Endothelial cell (in vitro differentiated cells): Measurements from ENCODE around the gene ABITRAM. TPM values are rescaled to one million over a fixed set of nuclear protein-coding genes. Genes with fewer than 3 reads are reported as not detected.
"Not testable (repeated sequence)": the region's sequence is repeated elsewhere in the genome, so short reads cannot be mapped to it uniquely, and the experiment has no call there.

Experiments
- DNase-seq: peaks from one replicate; pipeline ENCODE4 v3.0.0; 2021; ENCODE audit warnings: low spot score
- H3K27ac Mint-ChIP-seq: one replicate; pipeline ENCODE4 v1.8.0; 2021; ENCODE audit warnings: mixed read lengths, inconsistent platforms; ENCODE audit not compliant: unreplicated experiment
- H3K27me3 Mint-ChIP-seq: one replicate; pipeline ENCODE4 v1.8.0; 2021; ENCODE audit warnings: mild to moderate bottlenecking, moderate library complexity, mixed read lengths, inconsistent platforms; ENCODE audit not compliant: unreplicated experiment
- H3K36me3 Mint-ChIP-seq: one replicate; pipeline ENCODE4 v1.8.0; 2021; ENCODE audit warnings: mild to moderate bottlenecking, low read depth, mixed read lengths, inconsistent platforms; ENCODE audit not compliant: unreplicated experiment
- H3K4me1 Mint-ChIP-seq: one replicate; pipeline ENCODE4 v1.8.0; 2021; ENCODE audit warnings: mild to moderate bottlenecking, mixed read lengths, inconsistent platforms; ENCODE audit not compliant: unreplicated experiment
- H3K4me3 Mint-ChIP-seq: one replicate; pipeline ENCODE4 v1.8.0; 2021; ENCODE audit warnings: mild to moderate bottlenecking, mixed read lengths, inconsistent platforms; ENCODE audit not compliant: unreplicated experiment
- H3K9me3 Mint-ChIP-seq: one replicate; pipeline ENCODE4 v1.8.0; 2021; ENCODE audit warnings: mixed read lengths, inconsistent platforms; ENCODE audit not compliant: unreplicated experiment
- total RNA-seq: library from RNA; stranded (reverse); fragmentation: NEBNext Ultra II Directional; extraction: Animal tissue kit (Norgen Biotek cat#: 25700); gene quantifications from one replicate; pipeline ENCODE4 v1.2.1, GENCODE V29; 2021; ENCODE audit not compliant: unreplicated experiment
- TF ChIP-seq, protein P1 (sequence below): fragments of 200-600 bp; sonication (generic); IDR thresholded peaks from one replicate; pipeline ENCODE4 v1.5.0; 2021; ENCODE audit warnings: antibody characterized with exemption; ENCODE audit not compliant: unreplicated experiment

The ABITRAM gene
- total RNA-seq, 1 donor from 2014 or later = 14.8 TPM

DNA sequence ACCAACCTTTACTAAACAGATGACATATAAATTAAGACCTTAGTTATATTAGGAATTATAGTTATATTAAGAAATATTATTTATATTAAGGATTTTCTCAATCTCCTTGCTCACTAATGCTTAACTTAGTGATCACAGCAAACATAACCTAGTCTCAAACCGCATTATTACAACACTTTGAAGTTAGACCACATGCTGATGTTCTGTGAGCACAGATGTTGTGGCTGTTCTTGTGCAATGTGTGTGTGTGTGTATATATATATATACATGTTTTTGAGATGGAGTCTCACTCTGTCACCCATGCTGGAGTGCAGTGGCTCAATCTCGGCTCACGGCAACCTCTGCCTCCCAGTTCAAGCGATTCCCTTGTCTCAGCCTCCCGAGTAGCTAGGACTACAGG is 20.8 kb upstream of the ABITRAM start:
- no peaks in the 10 kb centered on the region for H3K27me3 Mint-ChIP-seq
- TF ChIP-seq, protein P1, sequence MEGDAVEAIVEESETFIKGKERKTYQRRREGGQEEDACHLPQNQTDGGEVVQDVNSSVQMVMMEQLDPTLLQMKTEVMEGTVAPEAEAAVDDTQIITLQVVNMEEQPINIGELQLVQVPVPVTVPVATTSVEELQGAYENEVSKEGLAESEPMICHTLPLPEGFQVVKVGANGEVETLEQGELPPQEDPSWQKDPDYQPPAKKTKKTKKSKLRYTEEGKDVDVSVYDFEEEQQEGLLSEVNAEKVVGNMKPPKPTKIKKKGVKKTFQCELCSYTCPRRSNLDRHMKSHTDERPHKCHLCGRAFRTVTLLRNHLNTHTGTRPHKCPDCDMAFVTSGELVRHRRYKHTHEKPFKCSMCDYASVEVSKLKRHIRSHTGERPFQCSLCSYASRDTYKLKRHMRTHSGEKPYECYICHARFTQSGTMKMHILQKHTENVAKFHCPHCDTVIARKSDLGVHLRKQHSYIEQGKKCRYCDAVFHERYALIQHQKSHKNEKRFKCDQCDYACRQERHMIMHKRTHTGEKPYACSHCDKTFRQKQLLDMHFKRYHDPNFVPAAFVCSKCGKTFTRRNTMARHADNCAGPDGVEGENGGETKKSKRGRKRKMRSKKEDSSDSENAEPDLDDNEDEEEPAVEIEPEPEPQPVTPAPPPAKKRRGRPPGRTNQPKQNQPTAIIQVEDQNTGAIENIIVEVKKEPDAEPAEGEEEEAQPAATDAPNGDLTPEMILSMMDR = no peak
- no peak overlapping the region for H3K4me3 Mint-ChIP-seq
- H3K9me3 Mint-ChIP-seq = no peaks in the 10 kb centered on the region
- H3K27ac Mint-ChIP-seq = no peak overlapping the region
- H3K4me1 Mint-ChIP-seq = peaks cover 9% of the 10 kb centered on the region
- DNase-seq = no peak
- H3K36me3 Mint-ChIP-seq = peaks cover 18% of the 10 kb centered on the region

DNA sequence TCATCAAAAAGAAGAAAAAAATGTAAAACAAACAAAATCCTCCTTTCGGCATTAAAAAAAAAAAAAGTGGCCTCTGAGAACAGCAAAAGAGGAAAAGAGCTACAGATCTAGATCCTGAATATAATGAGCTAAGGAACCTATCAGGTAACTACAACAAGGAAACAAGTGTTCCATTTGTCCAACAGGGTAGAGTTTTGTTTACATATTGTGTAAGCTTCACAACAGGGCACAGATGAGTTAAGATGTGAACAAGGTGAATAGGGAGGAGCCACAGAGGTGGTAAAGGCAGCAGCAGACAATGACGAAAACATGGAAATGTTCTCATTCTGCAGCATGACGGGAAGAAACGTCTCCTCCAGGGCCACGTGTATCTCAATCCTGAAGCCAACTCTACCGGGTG is 14.7 kb upstream of the ABITRAM start:
- Mint-ChIP-seq H3K36me3 (peaks cover 16% of the 10 kb centered on the region), H3K27ac (no peak overlapping the region), H3K27me3 (no peaks in the 10 kb centered on the region), H3K4me3 (peak overlapping the region; percentile 9), H3K9me3 (no peaks in the 10 kb centered on the region), H3K4me1 (no peaks in the 10 kb centered on the region)
- TF ChIP-seq, protein P1 = no peak
- DNase-seq = no peak

DNA sequence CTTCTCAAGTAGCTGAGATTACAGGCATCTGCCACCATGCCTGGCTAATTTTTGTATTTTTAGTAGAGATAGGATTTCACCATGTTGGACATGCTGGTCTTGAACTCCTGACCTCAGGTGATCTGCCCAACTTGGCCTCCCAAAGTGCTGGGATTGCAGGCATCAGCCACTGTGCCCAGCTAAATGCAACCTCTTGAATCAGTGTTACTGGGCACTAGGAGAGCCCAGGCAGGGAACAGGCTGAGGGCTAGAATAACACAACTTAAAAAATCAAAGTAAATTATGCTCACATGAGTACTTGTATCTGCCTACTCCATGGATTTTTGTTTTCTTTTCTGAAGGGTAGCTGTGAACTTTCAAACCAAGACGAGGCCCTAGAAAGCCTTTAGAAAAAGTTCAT is 13.8 kb upstream of the ABITRAM start:
- H3K36me3 Mint-ChIP-seq = peaks cover 22% of the 10 kb centered on the region
- H3K27ac Mint-ChIP-seq, H3K27me3 Mint-ChIP-seq, H3K4me3 Mint-ChIP-seq, DNase-seq, H3K4me1 Mint-ChIP-seq, H3K9me3 Mint-ChIP-seq: not testable (repeated sequence)

DNA sequence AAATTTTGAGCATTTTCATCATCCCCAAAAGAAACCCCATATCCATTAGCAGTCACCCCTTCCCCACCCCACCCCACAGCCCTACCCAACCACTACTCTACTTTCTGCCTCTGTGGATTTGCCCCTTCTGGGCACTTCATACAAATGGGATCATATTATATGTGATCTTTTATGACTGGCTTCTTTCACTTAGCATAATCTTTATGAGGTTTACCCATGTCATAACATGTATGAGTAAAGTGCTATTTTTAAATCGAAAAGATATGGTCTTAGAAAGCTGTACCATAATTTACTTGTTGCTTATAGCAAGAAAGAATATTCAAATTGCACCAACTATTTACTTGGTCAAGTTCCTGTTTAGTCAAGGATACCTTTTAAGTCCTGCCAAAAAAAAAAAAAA is 13.0 kb upstream of the ABITRAM start:
- H3K4me1 Mint-ChIP-seq = no peaks in the 10 kb centered on the region
- no peak overlapping the region for H3K27ac Mint-ChIP-seq
- H3K36me3 Mint-ChIP-seq = peaks cover 23% of the 10 kb centered on the region
- DNase-seq = no peak
- no peak overlapping the region for H3K4me3 Mint-ChIP-seq
- TF ChIP-seq, protein P1 = no peak
- H3K9me3 Mint-ChIP-seq = no peaks in the 10 kb centered on the region
- no peaks in the 10 kb centered on the region for H3K27me3 Mint-ChIP-seq

DNA sequence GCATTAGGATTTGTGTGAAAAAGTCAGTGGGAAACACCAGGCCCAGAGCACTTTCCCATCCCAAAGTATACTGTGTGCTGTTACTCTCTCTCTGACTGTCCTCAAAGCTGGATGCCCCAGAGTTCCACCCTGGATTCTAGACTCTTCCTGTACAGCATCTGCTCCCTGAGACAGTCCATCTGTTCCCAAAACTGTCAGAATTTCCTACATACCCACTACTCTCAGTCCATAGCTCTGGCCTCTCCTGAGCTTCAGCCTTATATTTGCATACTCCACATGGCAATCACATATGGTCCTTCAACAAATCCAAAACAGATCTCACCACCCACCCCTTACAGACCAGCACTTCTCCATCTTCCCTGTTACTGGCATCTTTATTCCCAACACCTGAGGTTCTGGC is 9.7 kb upstream of the ABITRAM start:
- H3K36me3 Mint-ChIP-seq = peaks cover 24% of the 10 kb centered on the region
- H3K27ac Mint-ChIP-seq = no peak overlapping the region
- H3K27me3 Mint-ChIP-seq = peaks cover 4% of the 10 kb centered on the region
- DNase-seq = no peak
- TF ChIP-seq, protein P1 = no peak
- peaks cover 4% of the 10 kb centered on the region for H3K4me1 Mint-ChIP-seq
- no peaks in the 10 kb centered on the region for H3K9me3 Mint-ChIP-seq
- H3K4me3 Mint-ChIP-seq = no peak overlapping the region

DNA sequence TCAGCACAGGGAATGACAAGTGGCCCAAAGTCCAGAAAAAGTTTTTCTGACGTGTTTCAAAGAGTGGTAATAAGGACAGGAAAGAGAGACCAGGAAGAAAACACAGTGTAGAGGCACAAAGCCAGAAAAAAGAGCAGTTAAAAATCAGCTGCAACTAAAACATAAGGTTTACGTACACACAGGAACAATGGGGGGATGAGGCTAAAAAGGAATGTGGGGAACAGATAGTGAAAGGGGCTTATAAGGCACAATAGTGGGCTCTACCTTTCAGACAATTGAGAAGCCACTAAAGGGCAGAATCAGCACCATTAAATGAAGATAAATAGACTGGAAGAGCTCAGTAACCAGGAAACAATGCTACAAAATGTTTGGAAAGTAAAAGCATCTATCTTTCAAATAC is 5.8 kb upstream of the ABITRAM start:
- Mint-ChIP-seq H3K4me3 (peak overlapping the region; percentile 7), H3K27me3 (peaks cover 4% of the 10 kb centered on the region), H3K27ac (peak overlapping the region; percentile 70), H3K9me3 (no peaks in the 10 kb centered on the region), H3K4me1 (peaks cover 12% of the 10 kb centered on the region), H3K36me3 (peaks cover 22% of the 10 kb centered on the region)
- no peak for DNase-seq
- TF ChIP-seq, protein P1 = no peak
